Left ventricle myocardium inferior (tissue), 1 donor: Measurements from ENCODE around the gene ITPR1. TPM values are rescaled to one million over a fixed set of nuclear protein-coding genes. Genes with fewer than 3 reads are reported as not detected.
A peak's percentile ranks its signal among the peaks of the same experiment; 100 is the strongest.

Source experiments
- DNase-seq: peaks from one replicate; pipeline ENCODE4 v3.0.0-alpha.2; 2020
- H3K27ac ChIP-seq: fragments of 200-600 bp; replicated peaks from 2 replicates; pipeline ENCODE4 v1.8.0; 2021
- H3K27me3 ChIP-seq: fragments of 200-600 bp; 2 replicates; pipeline ENCODE4 v1.8.0; 2021; ENCODE audit warnings: low read depth
- H3K36me3 ChIP-seq: fragments of 200-600 bp; 2 replicates; pipeline ENCODE4 v1.8.0; 2021
- H3K4me1 ChIP-seq: fragments of 200-600 bp; 2 replicates; pipeline ENCODE4 v1.8.0; 2021
- H3K4me3 ChIP-seq: fragments of 200-600 bp; 2 replicates; pipeline ENCODE4 v1.8.0; 2021; ENCODE audit warnings: mild to moderate bottlenecking, moderate library complexity
- H3K9me3 ChIP-seq: fragments of 200-600 bp; replicated peaks from 2 replicates; pipeline ENCODE4 v1.8.0; 2021
- intact Hi-C: fragments of 100-400 bp; cut with micrococcal nuclease; formaldehyde crosslinking; loops from one replicate; pipeline ENCODE4 v1.11.0; 2022
- total RNA-seq: library from RNA; stranded (reverse); fragmentation: NEBNext Ultra II Directional; extraction: Animal tissue kit (Norgen Biotek cat#: 25700); gene quantifications from one replicate; pipeline ENCODE4 v1.2.1, GENCODE V29; 2021
- TF ChIP-seq, protein P1 (sequence below): fragments of 200-600 bp; IDR thresholded peaks from 2 replicates; pipeline ENCODE4 v1.8.0; 2021; ENCODE audit warnings: antibody characterized with exemption, mild to moderate bottlenecking, borderline replicate concordance
- donor health status: DM: no; HTN: yes; CAD: no; lungs with severe emphysema.

The ITPR1 gene
- total RNA-seq, 1 donor from 2014 or later, result 29.0 TPM

DNA sequence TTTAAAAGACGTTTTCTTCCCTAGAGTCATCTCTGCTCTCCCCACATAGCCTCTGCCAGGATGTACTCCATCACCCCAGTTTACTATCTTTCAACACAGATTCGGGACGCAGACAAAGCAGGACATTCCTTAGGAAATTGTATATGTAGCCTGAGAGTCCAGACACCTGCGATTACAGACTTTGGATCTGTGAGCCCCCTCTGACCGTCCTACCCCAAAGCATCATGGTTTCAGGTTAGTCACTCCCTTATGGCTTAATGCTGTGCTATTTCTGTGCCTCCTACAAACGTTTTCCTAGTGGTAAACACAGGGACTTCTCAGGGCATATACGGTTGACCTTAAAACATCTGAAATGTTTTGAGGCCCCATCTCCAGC lies 252.1 kb downstream of the ITPR1 start:
- intact Hi-C loops, result no loop called here
- Histone ChIP-seq H3K36me3 (no peaks in the 10 kb centered on the region), H3K27ac (peak overlapping the region; percentile 88), H3K4me1 (peaks cover 78% of the 10 kb centered on the region), H3K9me3 (no peaks in the 10 kb centered on the region), H3K27me3 (no peaks in the 10 kb centered on the region), H3K4me3 (no peak overlapping the region)
- DNase-seq, result no peak
- TF ChIP-seq, protein P1, sequence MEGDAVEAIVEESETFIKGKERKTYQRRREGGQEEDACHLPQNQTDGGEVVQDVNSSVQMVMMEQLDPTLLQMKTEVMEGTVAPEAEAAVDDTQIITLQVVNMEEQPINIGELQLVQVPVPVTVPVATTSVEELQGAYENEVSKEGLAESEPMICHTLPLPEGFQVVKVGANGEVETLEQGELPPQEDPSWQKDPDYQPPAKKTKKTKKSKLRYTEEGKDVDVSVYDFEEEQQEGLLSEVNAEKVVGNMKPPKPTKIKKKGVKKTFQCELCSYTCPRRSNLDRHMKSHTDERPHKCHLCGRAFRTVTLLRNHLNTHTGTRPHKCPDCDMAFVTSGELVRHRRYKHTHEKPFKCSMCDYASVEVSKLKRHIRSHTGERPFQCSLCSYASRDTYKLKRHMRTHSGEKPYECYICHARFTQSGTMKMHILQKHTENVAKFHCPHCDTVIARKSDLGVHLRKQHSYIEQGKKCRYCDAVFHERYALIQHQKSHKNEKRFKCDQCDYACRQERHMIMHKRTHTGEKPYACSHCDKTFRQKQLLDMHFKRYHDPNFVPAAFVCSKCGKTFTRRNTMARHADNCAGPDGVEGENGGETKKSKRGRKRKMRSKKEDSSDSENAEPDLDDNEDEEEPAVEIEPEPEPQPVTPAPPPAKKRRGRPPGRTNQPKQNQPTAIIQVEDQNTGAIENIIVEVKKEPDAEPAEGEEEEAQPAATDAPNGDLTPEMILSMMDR, result no peak

DNA sequence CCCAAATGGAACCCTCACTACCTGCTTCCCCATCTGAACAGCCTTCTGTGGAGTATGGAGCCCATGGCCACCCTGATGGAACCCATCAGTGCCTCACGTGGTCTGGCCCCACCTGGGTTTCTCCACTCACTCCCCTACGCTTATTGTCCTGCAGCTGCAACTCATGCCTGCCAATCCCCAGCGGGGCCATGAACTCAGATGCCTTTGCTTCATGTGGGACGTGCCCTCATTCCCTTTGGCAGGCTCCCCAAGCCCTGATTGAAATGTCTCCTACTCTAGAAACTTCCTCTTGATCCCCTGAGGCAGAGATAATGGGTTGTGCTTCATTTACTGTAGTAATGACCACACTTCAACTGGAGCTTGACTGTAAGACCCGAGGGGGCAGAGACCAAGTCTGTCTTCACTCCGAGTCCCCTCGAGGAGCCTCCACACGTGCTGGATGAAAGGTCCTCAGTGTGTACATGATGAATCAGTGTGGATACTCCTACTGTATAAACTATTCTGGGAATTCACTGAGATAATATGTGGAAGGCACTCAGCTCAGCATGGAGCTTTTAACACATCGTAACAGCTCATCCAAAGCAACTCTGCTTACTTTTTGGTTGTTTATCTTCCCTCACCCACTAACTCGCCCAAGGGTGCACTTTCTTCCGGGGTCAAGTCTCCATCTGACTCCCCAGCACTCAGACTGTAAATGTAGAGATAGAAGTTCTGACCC lies 253.3 kb downstream of the ITPR1 start:
- TF ChIP-seq, protein P1, result no peak
- DNase-seq, result no peak
- Histone ChIP-seq H3K27ac (peak overlapping the region; percentile 32), H3K36me3 (no peaks in the 10 kb centered on the region), H3K4me1 (peaks cover 78% of the 10 kb centered on the region), H3K27me3 (no peaks in the 10 kb centered on the region), H3K4me3 (no peak overlapping the region), H3K9me3 (no peaks in the 10 kb centered on the region)
- intact Hi-C loops, result no loop called here

DNA sequence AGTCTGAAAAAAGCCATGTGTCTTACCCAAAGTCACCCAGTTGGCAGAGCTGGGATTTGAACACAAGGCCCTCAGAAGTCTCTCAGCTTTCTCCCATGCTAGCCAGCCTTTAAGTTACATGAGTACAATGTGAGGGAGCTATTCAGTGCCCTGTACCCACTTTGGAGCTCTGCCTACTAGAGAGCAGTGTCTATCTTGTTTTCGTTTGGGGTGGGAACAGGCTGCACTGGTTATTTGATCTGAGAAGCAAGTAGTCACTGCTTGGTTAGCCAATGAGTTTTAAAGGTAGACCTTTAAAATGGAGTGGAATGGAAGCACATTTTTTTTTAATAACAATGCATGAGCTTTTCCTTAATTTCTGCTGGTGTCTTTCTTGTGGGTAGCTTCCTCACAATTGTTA lies 255.0 kb downstream of the ITPR1 start:
- Histone ChIP-seq H3K27me3 (no peaks in the 10 kb centered on the region), H3K4me1 (peaks cover 76% of the 10 kb centered on the region), H3K4me3 (no peak overlapping the region), H3K9me3 (no peaks in the 10 kb centered on the region), H3K27ac (no peak overlapping the region), H3K36me3 (no peaks in the 10 kb centered on the region)
- TF ChIP-seq, protein P1, result no peak
- DNase-seq, result no peak
- intact Hi-C loops, result no loop called here

DNA sequence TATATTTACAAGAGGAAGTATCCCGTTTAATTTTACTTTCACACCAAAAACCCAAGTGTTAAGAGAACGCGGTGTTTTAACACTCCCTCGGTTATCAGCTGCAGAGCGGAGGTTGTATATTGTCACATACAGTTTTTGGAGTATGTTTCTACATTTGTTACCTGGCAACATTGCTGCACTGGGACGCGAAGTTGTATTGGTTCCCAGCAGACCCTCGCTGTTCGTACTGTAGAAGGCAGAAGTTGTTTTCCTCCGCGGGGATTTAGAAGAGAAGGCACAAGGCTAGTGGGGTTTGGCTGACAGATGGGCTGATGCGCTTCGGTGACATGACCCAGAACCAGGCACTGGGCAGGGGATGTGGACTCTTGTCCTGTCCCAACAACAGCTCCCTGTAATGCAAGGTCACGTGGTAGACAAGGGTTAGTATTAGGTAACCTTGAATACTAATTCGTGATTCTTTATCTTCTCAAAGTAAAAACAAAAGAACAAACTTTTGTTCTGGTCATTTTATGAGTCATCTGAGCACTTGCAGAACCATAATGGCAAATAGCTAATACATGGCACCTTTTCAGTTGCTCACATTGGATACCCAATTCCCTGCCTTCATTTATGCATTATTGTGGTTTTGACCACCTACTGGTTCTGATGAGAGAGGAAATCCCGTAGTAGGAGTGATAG lies 255.7 kb downstream of the ITPR1 start:
- H3K4me1 ChIP-seq, result peaks cover 69% of the 10 kb centered on the region
- intact Hi-C loops, result no loop called here
- no peaks in the 10 kb centered on the region for H3K36me3 ChIP-seq
- H3K27me3 ChIP-seq, result no peaks in the 10 kb centered on the region
- no peaks in the 10 kb centered on the region for H3K9me3 ChIP-seq
- DNase-seq, result no peak
- H3K4me3 ChIP-seq, result no peak overlapping the region
- no peak overlapping the region for H3K27ac ChIP-seq
- TF ChIP-seq, protein P1, result no peak

DNA sequence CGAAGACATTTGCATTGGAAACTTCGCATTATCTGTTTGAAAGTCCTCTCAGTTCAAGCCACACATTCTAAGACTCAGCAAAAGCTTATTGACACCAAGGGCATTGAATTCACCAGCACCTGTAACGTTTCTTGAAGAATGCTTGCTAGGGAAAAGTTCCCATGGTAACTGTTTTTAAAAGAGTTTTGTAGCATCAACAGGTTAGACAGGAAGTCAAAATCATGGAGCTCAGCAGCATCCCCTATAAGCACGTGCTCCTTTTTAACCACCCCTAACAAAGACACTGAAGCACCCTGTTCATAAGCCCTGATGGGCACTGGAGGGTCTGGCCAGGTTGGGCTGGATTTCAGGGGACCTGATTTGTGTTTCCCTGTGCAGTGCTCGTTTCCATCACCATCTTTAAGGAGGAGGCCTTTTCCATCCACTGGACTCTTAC lies 256.4 kb downstream of the ITPR1 start:
- intact Hi-C loops, result no loop called here
- peak overlapping the region; percentile 86 for H3K27ac ChIP-seq
- H3K9me3 ChIP-seq, result no peaks in the 10 kb centered on the region
- no peak for DNase-seq
- H3K27me3 ChIP-seq, result no peaks in the 10 kb centered on the region
- H3K4me1 ChIP-seq, result peaks cover 68% of the 10 kb centered on the region
- TF ChIP-seq, protein P1, result no peak
- H3K4me3 ChIP-seq, result no peak overlapping the region
- no peaks in the 10 kb centered on the region for H3K36me3 ChIP-seq
